Left cardiac atrium (tissue), 4 donors: Measurements from ENCODE around the gene ATP9B. TPM values are rescaled to one million over a fixed set of nuclear protein-coding genes. Genes with fewer than 3 reads are reported as not detected.
A peak's percentile ranks its signal among the peaks of the same experiment; 100 is the strongest.
"Not testable (repeated sequence)": the region's sequence is repeated elsewhere in the genome, so short reads cannot be mapped to it uniquely, and the experiment has no call there.

Experiments
- ATAC-seq, 2 donors: fragments of 200-7000 bp; cut with Tn5 transposase; one replicate each; pipeline ENCODE4 v1.9.1; 2020; ENCODE audit warnings: mild to moderate bottlenecking in 2 of 2, moderate library complexity in 2 of 2
- DNase-seq: peaks from one replicate; pipeline ENCODE4 v3.0.0-alpha.2; 2020
- intact Hi-C, 2 donors: fragments of 100-400 bp; cut with DNase I; formaldehyde crosslinking; loops; one replicate each; pipeline versions ENCODE4 v1.14.1 to v1.15.1; 2022 to 2023
- total RNA-seq, 2 donors: library from RNA; stranded (reverse); fragmentation: NEBNext Ultra II Directional; extraction: Animal tissue kit (Norgen Biotek cat#: 25700); gene quantifications; one replicate each; pipeline ENCODE4 v1.2.1, GENCODE V29; 2021
- donor health status: DM: no; HTN: yes; CAD: no.
- donor health status: DM: no; HTN: yes; CAD: no; lungs with severe emphysema.
- donor health status: DM: yes; HTN: yes; CAD: no.
- donor health status: Dilated cardiomyopathy.

The ATP9B gene
- total RNA-seq, 2 donors from 2014 or later, result 13.5 to 19.4 TPM

- ATAC-seq (no peak), DNase-seq (no peak)
- intact Hi-C loops, result no loop called here
Measured at GRCh38 chr18:79121746-79122474, 52.7 kb downstream of the ATP9B start.

- ATAC-seq, result peak in 1 of 2 donors; percentile 89
- intact Hi-C loops, result no loop called here
- no peak for DNase-seq
Measured at GRCh38 chr18:79123948-79124347, 54.8 kb downstream of the ATP9B start.

- DNase-seq, result no peak
- peak in 1 of 2 donors; percentile 57 for ATAC-seq
- intact Hi-C loops, result no loop called here
Measured at GRCh38 chr18:79129120-79129519, 59.9 kb downstream of the ATP9B start.

GRCh38 chr18:79133724-79134123 is 64.5 kb downstream of the ATP9B start:
- ATAC-seq, result no peak
- no peak for DNase-seq
- intact Hi-C loops, result no loop called here

GRCh38 chr18:79135924-79136323 is 66.7 kb downstream of the ATP9B start:
- intact Hi-C loops, result no loop called here
- no peak for DNase-seq
- no peak for ATAC-seq

GRCh38 chr18:79136742-79137141 is 67.5 kb downstream of the ATP9B start:
- DNase-seq, result no peak
- ATAC-seq, result no peak
- intact Hi-C loops, result no loop called here

GRCh38 chr18:79139206-79139605 is 70.0 kb downstream of the ATP9B start:
- intact Hi-C loops, result no loop called here
- ATAC-seq (no peak), DNase-seq (no peak)

GRCh38 chr18:79147014-79147413 is 77.8 kb downstream of the ATP9B start:
- no peak for DNase-seq
- intact Hi-C loops, result no loop called here
- ATAC-seq, result no peak

GRCh38 chr18:79151191-79151590 is 82.0 kb downstream of the ATP9B start:
- intact Hi-C loops, result no loop called here
- no peak for DNase-seq
- ATAC-seq, result no peak

- ATAC-seq (no peak), DNase-seq (no peak)
- intact Hi-C loops, result no loop called here
Measured at GRCh38 chr18:79156327-79156726, 87.1 kb downstream of the ATP9B start.

- DNase-seq (no peak), ATAC-seq (no peak)
- intact Hi-C loops, result no loop called here
Measured at GRCh38 chr18:79164706-79165105, 95.5 kb downstream of the ATP9B start.

- DNase-seq (no peak), ATAC-seq (no peak)
- intact Hi-C loops, result no loop called here
Measured at GRCh38 chr18:79166702-79167101, 97.5 kb downstream of the ATP9B start.

- peak; percentile 46 for DNase-seq
- intact Hi-C loops, result no loop called here
- ATAC-seq, result peak; percentile 86 to 91
Measured at GRCh38 chr18:79167526-79168190, 98.5 kb downstream of the ATP9B start.

- DNase-seq, result no peak
- intact Hi-C loops, result no loop called here
Measured at GRCh38 chr18:79169958-79170555, 100.9 kb downstream of the ATP9B start.

GRCh38 chr18:79172331-79172730 is 103.1 kb downstream of the ATP9B start:
- intact Hi-C loops, DNase-seq, ATAC-seq: not testable (repeated sequence)

More at GRCh38 chr18:79169958-79170555, 100.9 kb downstream of the ATP9B start:
- ATAC-seq, result peak in 1 of 2 donors; percentile 72

GRCh38 chr18:79173742-79174141 is 104.5 kb downstream of the ATP9B start:
- intact Hi-C loops, result no loop called here
- no peak for DNase-seq
- ATAC-seq, result no peak

GRCh38 chr18:79178113-79178531 is 108.9 kb downstream of the ATP9B start:
- intact Hi-C loops, result no loop called here
- DNase-seq, result no peak
- no peak for ATAC-seq

GRCh38 chr18:79182047-79182713 is 113.0 kb downstream of the ATP9B start:
- intact Hi-C loops, result no loop called here
- ATAC-seq (no peak), DNase-seq (no peak)

GRCh38 chr18:79185648-79186047 is 116.5 kb downstream of the ATP9B start:
- DNase-seq (no peak), ATAC-seq (no peak)
- intact Hi-C loops, result no loop called here

GRCh38 chr18:79186649-79187048 is 117.5 kb downstream of the ATP9B start:
- DNase-seq (no peak), ATAC-seq (no peak)
- intact Hi-C loops, result no loop called here
